Midbrain (tissue), 1 donor: Measurements from ENCODE around the gene LGR6.
"Not testable (repeated sequence)": the region's sequence is repeated elsewhere in the genome, so short reads cannot be mapped to it uniquely, and the experiment has no call there.

Source experiments
- DNase-seq: peaks from one replicate; lab custom pipeline; 2025; lab: John Stamatoyannopoulos, UW

LGR6 gene

GRCh38 chr1:202160377-202160940 lies 33.1 kb upstream of the LGR6 start, which contains the start of gene PTPN7:
TSS of gene PTPN7 (minus strand) at chr1:202160602. CDS start at chr1:202159402, 1,200 bp downstream.
- DNase-seq = no peak

GRCh38 chr1:202161151-202162046 lies 32.2 kb upstream of the LGR6 start:
- DNase-seq = no peak

GRCh38 chr1:202162047-202162417 lies 31.6 kb upstream of the LGR6 start:
- no peak for DNase-seq

- no peak for DNase-seq
Measured at GRCh38 chr1:202162418-202163280, 30.9 kb upstream of the LGR6 start.

GRCh38 chr1:202163281-202164270 lies 30.0 kb upstream of the LGR6 start:
- DNase-seq = no peak

- no peak for DNase-seq
Measured at GRCh38 chr1:202164271-202165037, 29.1 kb upstream of the LGR6 start.

- DNase-seq = no peak
Measured at GRCh38 chr1:202165267-202165941, 28.2 kb upstream of the LGR6 start.

GRCh38 chr1:202165942-202166843 lies 27.4 kb upstream of the LGR6 start:
- no peak for DNase-seq

- not testable (repeated sequence) for DNase-seq
Measured at GRCh38 chr1:202167054-202167453, 26.5 kb upstream of the LGR6 start.

GRCh38 chr1:202167708-202168415 lies 25.7 kb upstream of the LGR6 start:
- DNase-seq = no peak

GRCh38 chr1:202168861-202169260 lies 24.7 kb upstream of the LGR6 start:
- no peak for DNase-seq

- DNase-seq = no peak
Measured at GRCh38 chr1:202170726-202171125, 22.9 kb upstream of the LGR6 start.

- DNase-seq = no peak
Measured at GRCh38 chr1:202171292-202172014, 22.1 kb upstream of the LGR6 start.

GRCh38 chr1:202172015-202172355 lies 21.6 kb upstream of the LGR6 start:
- no peak for DNase-seq

GRCh38 chr1:202173993-202174392 lies 19.6 kb upstream of the LGR6 start:
- DNase-seq = no peak

GRCh38 chr1:202176949-202177927 lies 16.4 kb upstream of the LGR6 start:
- no peak for DNase-seq
